HCT116 (cell line): ENCODE data around the gene MYDGF.

Experiments
- EGR1 ChIP-seq: IDR thresholded peaks from 2 replicates; pipeline ENCODE4 v1.6.1; 2012; ENCODE audit warnings: low read depth
- ELF1 ChIP-seq: IDR thresholded peaks from 2 replicates; pipeline ENCODE4 v1.6.1; 2012; ENCODE audit warnings: low read depth, borderline replicate concordance
- EZH2 ChIP-seq: fragments of 200-600 bp; sonication (generic); IDR thresholded peaks from 2 replicates; pipeline ENCODE4 v1.6.1; 2017; ENCODE audit warnings: antibody characterized with exemption, mixed run types
- EZH2phosphoT487 ChIP-seq: fragments of 200-600 bp; IDR thresholded peaks from 2 replicates; pipeline ENCODE4 v1.6.1; 2018; ENCODE audit warnings: antibody characterized with exemption, borderline replicate concordance
- FOSL1 ChIP-seq: IDR thresholded peaks from 2 replicates; pipeline ENCODE4 v1.6.1; 2012; ENCODE audit warnings: low read depth
- POLR2A ChIP-seq: IDR thresholded peaks from 2 replicates; pipeline ENCODE4 v1.7.0; 2011; ENCODE audit warnings: borderline replicate concordance; ENCODE audit not compliant: insufficient read depth, insufficient read length; ENCODE audit errors: extremely low read depth
- POLR2AphosphoS5 ChIP-seq: IDR thresholded peaks from 2 replicates; pipeline ENCODE4 v1.6.1; 2011; ENCODE audit warnings: mild to moderate bottlenecking, low read depth, low read length, moderate library complexity
- SP1 ChIP-seq: IDR thresholded peaks from 2 replicates; pipeline ENCODE4 v1.6.1; 2012; ENCODE audit warnings: low read depth
- TCF7L2 ChIP-seq: IDR thresholded peaks from 2 replicates; pipeline ENCODE4 v1.7.0; 2011; ENCODE audit warnings: borderline replicate concordance, inconsistent platforms; ENCODE audit not compliant: insufficient read depth, insufficient read length; ENCODE audit errors: extremely low read depth
- ZFX ChIP-seq: fragments of 450-650 bp; IDR thresholded peaks from 2 replicates; pipeline ENCODE4 v1.6.1; 2017
- ZNF274 ChIP-seq: fragments of 200-500 bp; sonication (Bioruptor generic); IDR thresholded peaks from 2 replicates; pipeline ENCODE4 v1.6.1; 2014; ENCODE audit warnings: mild to moderate bottlenecking, low read depth, low read length, inconsistent platforms
- TF ChIP-seq, protein P1 (sequence below), 3 experiments: fragments of 200-600 bp in 1 of 3; sonication (generic) in 1 of 3; IDR thresholded peaks in 2 of 3; conservative IDR thresholded peaks in 1 of 3; 2 replicates each; pipeline ENCODE4 v1.5.1; 2012 to 2017; ENCODE audit warnings: low read depth in 2 of 3, low read length in 2 of 3, antibody characterized with exemption in 1 of 3, borderline replicate concordance in 1 of 3, control low read depth in 1 of 3, mild to moderate bottlenecking in 1 of 3, mixed read lengths in 1 of 3, mixed run types in 1 of 3, moderate library complexity in 1 of 3; ENCODE audit not compliant: insufficient read depth in 1 of 3
- TF ChIP-seq, protein P2 (sequence below): IDR thresholded peaks from 2 replicates; pipeline ENCODE4 v1.6.1; 2012
- TF ChIP-seq, protein P3 (sequence below): IDR thresholded peaks from 2 replicates; pipeline ENCODE4 v1.6.1; 2012; ENCODE audit warnings: low read depth

DNA sequence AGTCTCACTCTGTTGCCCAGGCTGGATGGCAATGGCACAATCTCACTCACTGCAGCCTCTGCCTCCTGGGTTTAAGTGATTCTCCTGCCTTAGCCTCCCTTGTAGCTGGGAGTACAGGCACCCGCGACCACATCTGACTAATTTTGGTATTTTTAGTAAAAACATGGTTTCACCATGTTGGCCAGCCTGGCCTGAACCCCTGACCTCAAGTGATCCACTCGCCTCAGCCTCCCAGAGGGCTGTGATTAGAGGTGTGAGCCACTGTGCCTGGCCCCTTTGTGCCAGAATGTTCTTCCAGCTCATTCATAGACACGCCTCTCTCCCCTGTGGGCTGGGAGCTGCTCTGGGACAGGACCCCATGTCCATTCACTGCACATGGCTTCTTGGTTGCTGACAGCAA lies 9.1 kb downstream of the MYDGF start:
- TF ChIP-seq SP1: no peak
- no peak for TF ChIP-seq EZH2phosphoT487
- TF ChIP-seq POLR2A: no peak
- TF ChIP-seq, protein P1, sequence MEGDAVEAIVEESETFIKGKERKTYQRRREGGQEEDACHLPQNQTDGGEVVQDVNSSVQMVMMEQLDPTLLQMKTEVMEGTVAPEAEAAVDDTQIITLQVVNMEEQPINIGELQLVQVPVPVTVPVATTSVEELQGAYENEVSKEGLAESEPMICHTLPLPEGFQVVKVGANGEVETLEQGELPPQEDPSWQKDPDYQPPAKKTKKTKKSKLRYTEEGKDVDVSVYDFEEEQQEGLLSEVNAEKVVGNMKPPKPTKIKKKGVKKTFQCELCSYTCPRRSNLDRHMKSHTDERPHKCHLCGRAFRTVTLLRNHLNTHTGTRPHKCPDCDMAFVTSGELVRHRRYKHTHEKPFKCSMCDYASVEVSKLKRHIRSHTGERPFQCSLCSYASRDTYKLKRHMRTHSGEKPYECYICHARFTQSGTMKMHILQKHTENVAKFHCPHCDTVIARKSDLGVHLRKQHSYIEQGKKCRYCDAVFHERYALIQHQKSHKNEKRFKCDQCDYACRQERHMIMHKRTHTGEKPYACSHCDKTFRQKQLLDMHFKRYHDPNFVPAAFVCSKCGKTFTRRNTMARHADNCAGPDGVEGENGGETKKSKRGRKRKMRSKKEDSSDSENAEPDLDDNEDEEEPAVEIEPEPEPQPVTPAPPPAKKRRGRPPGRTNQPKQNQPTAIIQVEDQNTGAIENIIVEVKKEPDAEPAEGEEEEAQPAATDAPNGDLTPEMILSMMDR (IDR thresholded peaks at IDR 0.05 in 2 of 3, conservative IDR thresholded peaks at IDR 0.05 in 1 of 3; ENCODE audit: borderline replicate concordance in 1 of 3, insufficient read depth in 1 of 3, low read depth in 2 of 3, low read length in 2 of 3): no peak
- no peak for TF ChIP-seq EZH2
- TF ChIP-seq, protein P2, sequence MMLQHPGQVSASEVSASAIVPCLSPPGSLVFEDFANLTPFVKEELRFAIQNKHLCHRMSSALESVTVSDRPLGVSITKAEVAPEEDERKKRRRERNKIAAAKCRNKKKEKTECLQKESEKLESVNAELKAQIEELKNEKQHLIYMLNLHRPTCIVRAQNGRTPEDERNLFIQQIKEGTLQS: no peak
- no peak for TF ChIP-seq ELF1
- no peak for TF ChIP-seq POLR2AphosphoS5
- TF ChIP-seq, protein P3, sequence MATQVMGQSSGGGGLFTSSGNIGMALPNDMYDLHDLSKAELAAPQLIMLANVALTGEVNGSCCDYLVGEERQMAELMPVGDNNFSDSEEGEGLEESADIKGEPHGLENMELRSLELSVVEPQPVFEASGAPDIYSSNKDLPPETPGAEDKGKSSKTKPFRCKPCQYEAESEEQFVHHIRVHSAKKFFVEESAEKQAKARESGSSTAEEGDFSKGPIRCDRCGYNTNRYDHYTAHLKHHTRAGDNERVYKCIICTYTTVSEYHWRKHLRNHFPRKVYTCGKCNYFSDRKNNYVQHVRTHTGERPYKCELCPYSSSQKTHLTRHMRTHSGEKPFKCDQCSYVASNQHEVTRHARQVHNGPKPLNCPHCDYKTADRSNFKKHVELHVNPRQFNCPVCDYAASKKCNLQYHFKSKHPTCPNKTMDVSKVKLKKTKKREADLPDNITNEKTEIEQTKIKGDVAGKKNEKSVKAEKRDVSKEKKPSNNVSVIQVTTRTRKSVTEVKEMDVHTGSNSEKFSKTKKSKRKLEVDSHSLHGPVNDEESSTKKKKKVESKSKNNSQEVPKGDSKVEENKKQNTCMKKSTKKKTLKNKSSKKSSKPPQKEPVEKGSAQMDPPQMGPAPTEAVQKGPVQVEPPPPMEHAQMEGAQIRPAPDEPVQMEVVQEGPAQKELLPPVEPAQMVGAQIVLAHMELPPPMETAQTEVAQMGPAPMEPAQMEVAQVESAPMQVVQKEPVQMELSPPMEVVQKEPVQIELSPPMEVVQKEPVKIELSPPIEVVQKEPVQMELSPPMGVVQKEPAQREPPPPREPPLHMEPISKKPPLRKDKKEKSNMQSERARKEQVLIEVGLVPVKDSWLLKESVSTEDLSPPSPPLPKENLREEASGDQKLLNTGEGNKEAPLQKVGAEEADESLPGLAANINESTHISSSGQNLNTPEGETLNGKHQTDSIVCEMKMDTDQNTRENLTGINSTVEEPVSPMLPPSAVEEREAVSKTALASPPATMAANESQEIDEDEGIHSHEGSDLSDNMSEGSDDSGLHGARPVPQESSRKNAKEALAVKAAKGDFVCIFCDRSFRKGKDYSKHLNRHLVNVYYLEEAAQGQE: no peak
- TF ChIP-seq ZNF274: no peak
- no peak for TF ChIP-seq TCF7L2
- no peak for TF ChIP-seq FOSL1
- TF ChIP-seq ZFX: no peak
- no peak for TF ChIP-seq EGR1
